HL-60 (cell line): ENCODE data around the gene PACSIN1.

Source experiments
- DNase-seq, 2 experiments: peaks; one replicate each; pipeline ENCODE4 v3.0.0-alpha.2; 2010 to 2020; ENCODE audit warnings: low read depth in 1 of 2, low spot score in 1 of 2
- H3K27ac ChIP-seq: fragments of 250-450 bp; sonication (Bioruptor Pico); replicated peaks from 2 replicates; pipeline ENCODE4 v1.5.1; 2020; ENCODE audit warnings: mild to moderate bottlenecking, moderate library complexity
- H3K27me3 ChIP-seq: fragments of 250-450 bp; sonication (Bioruptor Pico); 2 replicates; pipeline ENCODE4 v1.5.1; 2021; ENCODE audit warnings: mild to moderate bottlenecking, moderate library complexity; ENCODE audit not compliant: insufficient read depth, poor library complexity, severe bottlenecking
- H3K4me3 ChIP-seq: replicated peaks from 2 replicates; pipeline ENCODE4 v1.5.1; 2011; ENCODE audit warnings: mild to moderate bottlenecking, control low read depth, low read length; ENCODE audit not compliant: insufficient read depth
- CTCF ChIP-seq: IDR thresholded peaks from one replicate; pipeline ENCODE4 v1.5.1; 2011; ENCODE audit warnings: low read length, control low read depth, inconsistent platforms; ENCODE audit not compliant: insufficient read depth
- GABPA ChIP-seq: IDR thresholded peaks from 2 replicates; pipeline ENCODE4 v1.6.1; 2012; ENCODE audit warnings: low read depth
- POLR2AphosphoS5 ChIP-seq: IDR thresholded peaks from 2 replicates; pipeline ENCODE4 v1.6.1; 2012; ENCODE audit warnings: low read depth
- REST ChIP-seq: IDR thresholded peaks from 2 replicates; pipeline ENCODE4 v1.6.1; 2012; ENCODE audit warnings: low read depth; ENCODE audit not compliant: insufficient replicate concordance
- SPI1 ChIP-seq: IDR thresholded peaks from 2 replicates; pipeline ENCODE4 v1.6.1; 2012; ENCODE audit warnings: low read depth, mild to moderate bottlenecking, borderline replicate concordance

PACSIN1 gene

DNA sequence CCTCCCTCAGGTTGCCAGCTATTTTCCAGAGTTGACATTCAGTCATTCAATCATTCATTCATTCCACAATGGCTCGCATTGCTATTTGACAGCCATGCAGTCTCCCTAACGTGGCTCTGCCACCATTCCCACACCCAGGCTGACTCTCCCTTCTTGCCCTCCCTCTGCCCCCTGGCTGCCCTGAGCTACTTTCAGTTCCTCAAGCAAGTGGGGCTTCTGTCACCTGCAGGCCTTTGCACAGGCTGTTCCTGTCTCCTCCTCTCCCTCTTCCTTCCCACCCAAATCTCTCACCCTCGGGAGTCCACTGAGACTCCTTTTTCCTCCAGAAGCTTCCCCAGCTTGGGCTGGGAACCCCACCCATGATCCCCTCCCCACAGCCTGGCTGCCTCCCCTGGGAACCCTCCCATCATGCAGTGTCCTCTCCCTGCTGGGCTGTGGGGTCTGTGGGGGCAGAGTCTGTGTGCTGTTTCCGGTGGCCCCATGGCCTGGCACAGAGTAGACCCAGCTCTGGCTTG lies 2.6 kb downstream of the PACSIN1 start:
- DNase-seq, result no peak
- Histone ChIP-seq H3K4me3 (no peak overlapping the region), H3K27me3 (peaks cover 16% of the 10 kb centered on the region), H3K27ac (no peak overlapping the region)
- no peak for TF ChIP-seq POLR2AphosphoS5

- TF ChIP-seq SPI1 (no peak), REST (no peak), POLR2AphosphoS5 (no peak), CTCF (no peak), GABPA (no peak)
- Histone ChIP-seq H3K27me3 (peaks cover 16% of the 10 kb centered on the region), H3K27ac (no peak overlapping the region), H3K4me3 (no peak overlapping the region)
- no peak for DNase-seq
These were observed 3.6 kb downstream of the PACSIN1 start for GRCh38 chr6:34469499-34469898.

DNA sequence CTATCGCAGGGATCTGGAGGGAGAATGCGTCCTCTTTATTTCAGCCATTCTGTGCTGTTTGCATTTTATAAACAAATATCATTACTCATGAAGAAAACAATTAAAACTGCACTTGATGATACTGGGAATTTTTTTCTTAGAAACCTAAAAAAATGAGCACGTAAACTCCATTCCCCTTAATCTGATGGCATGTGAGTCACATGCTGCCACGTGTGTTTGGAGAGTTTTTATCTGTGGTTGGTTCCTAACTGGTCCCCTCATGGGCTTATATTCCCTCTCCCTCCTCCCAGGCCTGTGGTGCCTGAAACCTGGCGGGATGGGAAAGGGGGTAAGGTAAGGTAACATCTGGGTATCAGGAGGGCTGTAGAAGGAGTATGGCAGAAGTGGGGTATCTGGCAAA lies 6.5 kb downstream of the PACSIN1 start:
- Histone ChIP-seq H3K4me3 (no peak overlapping the region), H3K27ac (no peak overlapping the region), H3K27me3 (no peaks in the 10 kb centered on the region)
- no peak for DNase-seq
- TF ChIP-seq GABPA (no peak), SPI1 (no peak), REST (no peak), POLR2AphosphoS5 (no peak), CTCF (no peak)

DNA sequence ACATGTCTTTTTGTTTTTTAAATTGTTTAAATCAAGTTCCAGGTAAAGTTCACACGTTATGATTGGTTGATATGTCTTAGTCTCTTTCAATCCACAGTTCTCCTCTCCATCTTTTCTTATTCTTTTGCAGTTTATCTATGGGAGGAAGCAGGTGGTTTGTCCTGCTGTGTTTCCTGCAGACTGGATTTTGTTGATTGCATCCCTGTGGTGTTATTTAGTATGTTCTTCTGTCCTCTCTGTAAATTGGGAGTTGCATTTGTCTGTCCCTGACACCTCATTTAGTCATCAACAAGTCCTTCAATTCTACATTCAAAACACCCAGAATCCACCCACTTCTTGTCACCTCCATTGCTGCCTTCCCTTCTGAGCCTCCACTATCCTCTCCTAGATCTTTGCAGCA lies 8.1 kb downstream of the PACSIN1 start:
- no peak for TF ChIP-seq REST
- no peak for TF ChIP-seq GABPA
- no peak for TF ChIP-seq CTCF
- TF ChIP-seq POLR2AphosphoS5, result no peak
- no peak for TF ChIP-seq SPI1
- H3K4me3 ChIP-seq, result no peak overlapping the region
- H3K27ac ChIP-seq, result no peak overlapping the region
- no peak for DNase-seq
- H3K27me3 ChIP-seq, result no peaks in the 10 kb centered on the region
